Mammary epithelial cell (primary cell): ENCODE measurements around the gene NMU.

Experiments
- CTCF ChIP-seq, 2 donors: IDR thresholded peaks in 1 of 2; conservative IDR thresholded peaks in 1 of 2; 2 replicates each; pipeline ENCODE4 v1.5.1; 2011 to 2012; ENCODE audit warnings: inconsistent platforms in 2 of 2, low read length in 2 of 2, mild to moderate bottlenecking in 2 of 2, control low read depth in 1 of 2, low read depth in 1 of 2; ENCODE audit not compliant: insufficient read depth in 1 of 2; ENCODE audit errors: extremely low read depth in 1 of 2
- EZH2 ChIP-seq: IDR thresholded peaks from 2 replicates; pipeline ENCODE4 v1.6.1; 2012; ENCODE audit warnings: low read length, inconsistent platforms, borderline replicate concordance

GRCh38 chr4:55560096-55560495 is 76.0 kb downstream of the NMU start:
- no peak for TF ChIP-seq CTCF (conservative IDR thresholded peaks at IDR 0.05 in 1 of 2, IDR thresholded peaks at IDR 0.05 in 1 of 2; ENCODE audit: extremely low read depth in 1 of 2, insufficient read depth in 1 of 2, low read depth in 1 of 2, low read length in 2 of 2)
- no peak for TF ChIP-seq EZH2
